Loucy (cell line): ENCODE measurements around the gene TBC1D2B.

Experiments
- EZH2phosphoT487 ChIP-seq: fragments of 200-600 bp; IDR thresholded peaks from 2 replicates; pipeline ENCODE4 v1.6.1; 2018; ENCODE audit warnings: antibody characterized with exemption, mild to moderate bottlenecking, moderate library complexity, borderline replicate concordance
- TF ChIP-seq, protein P1 (sequence below): fragments of 200-600 bp; sonication (generic); conservative IDR thresholded peaks from 2 replicates; pipeline ENCODE4 v1.5.1; 2014; ENCODE audit warnings: mild to moderate bottlenecking, antibody characterized with exemption, low read length

DNA sequence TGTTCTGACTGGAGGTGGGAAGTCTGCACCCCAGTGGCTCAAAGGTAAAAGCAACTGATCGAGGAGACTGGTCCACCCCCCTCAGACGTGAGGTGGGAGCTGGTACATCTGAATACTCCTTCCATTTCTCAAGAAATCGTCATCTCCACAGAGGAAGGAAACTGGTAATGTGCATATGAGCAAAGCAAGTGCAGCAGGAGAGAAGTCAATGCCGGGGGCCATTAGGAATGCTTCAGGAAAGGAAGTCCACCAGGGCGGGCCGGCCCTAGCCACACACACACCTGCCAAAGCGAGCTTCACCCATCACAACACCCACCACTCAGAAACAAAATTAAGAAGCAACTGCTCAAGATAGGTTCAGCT is 8.5 kb downstream of the TBC1D2B start:
- TF ChIP-seq, protein P1, sequence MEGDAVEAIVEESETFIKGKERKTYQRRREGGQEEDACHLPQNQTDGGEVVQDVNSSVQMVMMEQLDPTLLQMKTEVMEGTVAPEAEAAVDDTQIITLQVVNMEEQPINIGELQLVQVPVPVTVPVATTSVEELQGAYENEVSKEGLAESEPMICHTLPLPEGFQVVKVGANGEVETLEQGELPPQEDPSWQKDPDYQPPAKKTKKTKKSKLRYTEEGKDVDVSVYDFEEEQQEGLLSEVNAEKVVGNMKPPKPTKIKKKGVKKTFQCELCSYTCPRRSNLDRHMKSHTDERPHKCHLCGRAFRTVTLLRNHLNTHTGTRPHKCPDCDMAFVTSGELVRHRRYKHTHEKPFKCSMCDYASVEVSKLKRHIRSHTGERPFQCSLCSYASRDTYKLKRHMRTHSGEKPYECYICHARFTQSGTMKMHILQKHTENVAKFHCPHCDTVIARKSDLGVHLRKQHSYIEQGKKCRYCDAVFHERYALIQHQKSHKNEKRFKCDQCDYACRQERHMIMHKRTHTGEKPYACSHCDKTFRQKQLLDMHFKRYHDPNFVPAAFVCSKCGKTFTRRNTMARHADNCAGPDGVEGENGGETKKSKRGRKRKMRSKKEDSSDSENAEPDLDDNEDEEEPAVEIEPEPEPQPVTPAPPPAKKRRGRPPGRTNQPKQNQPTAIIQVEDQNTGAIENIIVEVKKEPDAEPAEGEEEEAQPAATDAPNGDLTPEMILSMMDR = peak; percentile 32; the same call in 1 of the 2 replicates
- no peak for TF ChIP-seq EZH2phosphoT487
